Stimulated activated CD4-positive, alpha-beta T cell treated with anti-CD3 and anti-CD28 coated beads, Interleukin-15, amount 100 ng/mL, for 1 hour (primary cell): ENCODE measurements around the gene ZNF12.
"Not testable (repeated sequence)": the region's sequence is repeated elsewhere in the genome, so short reads cannot be mapped to it uniquely, and the experiment has no call there.

Experiments
- DNase-seq, 2 donors: peaks; one replicate each; pipeline ENCODE4 v3.0.0-alpha.2; 2020; ENCODE audit warnings: low read depth in 1 of 2, low spot score in 1 of 2

ZNF12 gene

DNA sequence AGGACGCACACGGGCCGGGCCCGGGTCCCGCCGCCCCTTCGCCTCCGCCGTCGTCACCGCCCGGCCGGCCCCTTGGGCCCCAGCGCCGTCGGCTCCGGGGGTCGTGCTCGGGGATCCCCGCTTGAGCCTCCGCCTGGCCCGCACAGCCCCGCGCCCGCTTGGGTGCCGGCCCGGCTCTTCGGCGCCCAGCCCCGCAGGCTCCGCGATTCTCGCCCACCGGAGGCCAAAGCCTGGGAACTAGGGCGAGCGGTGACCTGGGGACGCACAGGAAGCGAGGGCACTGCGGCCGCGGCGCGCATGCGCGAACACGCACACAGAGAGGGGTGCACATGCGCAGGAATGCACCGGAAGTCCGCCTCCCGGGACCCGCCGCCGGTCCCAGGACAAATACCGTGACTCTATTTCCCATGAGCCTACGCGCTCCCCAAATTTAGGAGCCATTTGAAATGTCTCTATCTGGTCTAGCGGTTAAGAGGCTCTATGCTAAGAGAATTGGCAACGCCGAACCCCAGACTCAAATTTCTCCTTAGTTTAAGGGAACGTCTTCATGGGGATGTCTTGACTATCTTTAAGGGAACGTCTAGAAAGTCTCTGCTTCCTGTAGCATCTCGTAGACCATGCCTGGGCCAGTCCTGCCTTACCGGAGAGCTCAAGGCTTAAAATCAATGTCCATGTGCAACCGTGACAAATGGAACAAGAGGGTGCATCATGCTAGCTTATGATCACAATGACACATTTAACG lies at the start of gene ZNF12:
ZNF12 (minus strand) TSS at position 282 of the 742 bp plus-strand sequence. CDS start 1,774 bp downstream, outside the sequence.
- peak; percentile 89 to 93 for DNase-seq

DNA sequence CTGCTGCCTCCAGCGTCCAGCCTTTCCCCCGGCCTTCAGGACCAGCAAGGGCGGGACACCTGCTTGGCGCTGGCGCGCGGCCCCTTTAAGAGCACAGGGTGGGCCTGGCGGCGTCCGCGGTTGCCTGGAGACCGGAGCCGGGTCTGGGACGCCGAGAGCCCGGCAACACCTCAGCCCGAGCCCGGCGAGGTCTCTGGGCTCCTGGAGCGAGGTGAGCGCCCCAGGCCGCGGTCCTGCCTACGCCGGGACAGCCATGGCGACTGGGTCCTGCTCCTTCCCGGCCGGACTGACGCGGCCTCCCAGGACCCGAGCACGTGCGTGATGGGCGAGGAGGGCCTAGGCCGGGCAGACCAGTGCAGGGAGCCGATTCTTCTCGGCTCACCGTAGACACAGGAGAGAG lies 47.2 kb upstream of the ZNF12 start, which contains the start of gene RSPH10B2:
RSPH10B2 (plus strand) TSS at position 140 of the 400 bp plus-strand sequence. CDS start 3,575 bp downstream, outside the sequence.
- not testable (repeated sequence) for DNase-seq

DNA sequence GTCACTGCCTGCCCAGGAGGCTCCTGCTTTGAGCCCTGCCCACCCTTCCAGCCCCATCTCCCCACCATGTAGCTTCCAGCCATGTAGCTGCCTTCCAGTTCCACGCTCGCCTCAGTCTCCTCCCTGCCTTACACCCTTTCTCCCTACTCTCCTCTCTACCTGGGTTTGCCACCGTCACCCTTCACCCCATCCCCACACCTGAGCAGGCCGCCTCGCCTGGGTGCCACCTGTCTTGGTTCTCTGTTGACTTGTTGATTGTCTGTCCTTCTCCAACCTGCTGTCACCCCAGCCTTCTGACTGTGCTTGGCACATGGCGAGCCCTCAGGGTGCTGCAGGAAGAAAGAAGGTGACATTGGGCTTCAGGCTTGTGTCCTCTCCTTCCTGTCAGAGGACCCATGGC lies 43.4 kb upstream of the ZNF12 start:
- DNase-seq = not testable (repeated sequence)

DNA sequence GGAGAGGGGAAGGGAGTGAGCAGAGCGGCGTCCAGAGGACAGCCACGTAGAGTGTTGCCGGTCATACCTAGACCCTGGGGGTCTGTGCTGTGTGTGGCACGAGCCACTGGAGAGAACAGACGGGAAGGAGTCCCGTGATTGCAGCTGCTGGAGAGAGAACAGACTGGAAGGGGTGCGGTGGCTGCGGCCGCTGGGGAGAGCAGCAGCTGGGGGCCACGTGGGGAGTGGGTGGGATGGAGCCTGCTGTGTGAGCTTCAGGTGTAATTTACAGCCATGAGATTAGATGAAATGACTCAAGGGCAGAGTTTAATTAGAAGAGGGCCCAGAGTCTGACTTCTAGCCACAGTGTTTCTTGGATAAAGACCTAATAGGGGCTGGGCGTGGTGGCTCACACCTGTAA lies 42.6 kb upstream of the ZNF12 start:
- DNase-seq = not testable (repeated sequence)

DNA sequence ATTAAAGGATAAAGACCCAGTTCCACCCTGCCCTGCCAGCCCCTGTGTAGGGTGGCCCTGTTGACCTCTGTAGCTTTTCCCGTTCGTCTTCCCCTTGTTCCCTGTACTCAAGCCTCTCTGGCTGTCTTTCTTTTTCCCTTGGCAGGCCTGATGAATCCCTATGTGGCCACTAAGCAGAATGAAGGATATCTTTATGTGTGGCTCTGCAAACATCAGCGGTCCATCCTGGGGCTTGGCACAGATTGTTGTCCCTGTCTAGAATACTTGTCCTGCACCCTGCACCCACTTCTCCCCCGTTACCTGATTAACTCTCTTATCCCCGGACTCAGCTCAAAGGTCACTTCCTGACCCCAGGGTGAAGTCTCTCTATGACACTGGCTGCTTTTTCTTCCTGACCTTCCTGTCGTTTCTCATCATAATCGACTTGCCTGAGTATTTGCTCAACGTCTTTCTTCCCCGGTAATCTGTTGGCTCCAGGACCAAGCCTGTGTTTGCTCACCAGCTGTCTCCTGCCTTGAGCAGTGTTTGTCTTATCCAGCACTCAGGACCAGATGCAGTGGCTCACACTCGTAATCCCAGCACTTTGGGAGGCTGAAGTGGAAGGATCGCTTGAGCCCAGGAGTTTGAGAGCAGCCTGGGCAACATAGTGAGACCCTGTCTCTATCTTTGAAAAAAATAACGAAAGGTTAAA lies 37.8 kb upstream of the ZNF12 start:
- not testable (repeated sequence) for DNase-seq

DNA sequence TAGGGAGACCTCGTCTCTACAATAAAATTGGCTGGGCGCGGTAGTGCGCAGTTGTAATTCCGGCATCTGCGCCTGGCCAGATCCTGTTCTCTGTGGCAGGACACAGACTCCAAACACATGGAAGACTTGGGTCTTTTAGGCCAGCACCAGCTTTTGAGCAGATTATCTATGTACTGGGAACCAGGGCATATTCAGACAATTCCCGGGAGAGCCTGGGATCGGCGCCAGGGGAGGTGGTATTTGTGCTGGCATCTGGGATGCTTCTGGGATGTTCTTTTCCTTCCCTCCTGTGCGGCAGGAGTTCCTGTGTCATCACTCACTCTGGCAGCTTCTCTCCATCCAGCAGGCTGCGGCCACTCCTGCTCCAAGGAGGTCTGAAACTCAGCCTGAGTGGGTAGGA lies 31.7 kb upstream of the ZNF12 start:
- not testable (repeated sequence) for DNase-seq

DNA sequence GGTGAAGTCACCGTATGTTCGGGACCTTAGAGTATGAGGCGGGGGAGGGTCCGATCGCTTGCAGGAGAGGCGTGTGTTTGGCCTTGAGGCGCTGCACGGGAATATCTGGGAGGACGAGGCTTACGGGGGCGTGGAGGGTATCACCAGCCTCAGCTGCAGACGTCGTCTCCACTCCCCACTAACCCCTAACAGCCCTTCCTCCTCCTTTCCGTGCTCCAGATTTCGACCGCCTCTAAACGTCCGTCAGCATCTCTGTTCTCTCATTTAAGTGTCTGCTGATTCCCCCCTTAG lies 23.5 kb upstream of the ZNF12 start:
- DNase-seq = no peak

DNA sequence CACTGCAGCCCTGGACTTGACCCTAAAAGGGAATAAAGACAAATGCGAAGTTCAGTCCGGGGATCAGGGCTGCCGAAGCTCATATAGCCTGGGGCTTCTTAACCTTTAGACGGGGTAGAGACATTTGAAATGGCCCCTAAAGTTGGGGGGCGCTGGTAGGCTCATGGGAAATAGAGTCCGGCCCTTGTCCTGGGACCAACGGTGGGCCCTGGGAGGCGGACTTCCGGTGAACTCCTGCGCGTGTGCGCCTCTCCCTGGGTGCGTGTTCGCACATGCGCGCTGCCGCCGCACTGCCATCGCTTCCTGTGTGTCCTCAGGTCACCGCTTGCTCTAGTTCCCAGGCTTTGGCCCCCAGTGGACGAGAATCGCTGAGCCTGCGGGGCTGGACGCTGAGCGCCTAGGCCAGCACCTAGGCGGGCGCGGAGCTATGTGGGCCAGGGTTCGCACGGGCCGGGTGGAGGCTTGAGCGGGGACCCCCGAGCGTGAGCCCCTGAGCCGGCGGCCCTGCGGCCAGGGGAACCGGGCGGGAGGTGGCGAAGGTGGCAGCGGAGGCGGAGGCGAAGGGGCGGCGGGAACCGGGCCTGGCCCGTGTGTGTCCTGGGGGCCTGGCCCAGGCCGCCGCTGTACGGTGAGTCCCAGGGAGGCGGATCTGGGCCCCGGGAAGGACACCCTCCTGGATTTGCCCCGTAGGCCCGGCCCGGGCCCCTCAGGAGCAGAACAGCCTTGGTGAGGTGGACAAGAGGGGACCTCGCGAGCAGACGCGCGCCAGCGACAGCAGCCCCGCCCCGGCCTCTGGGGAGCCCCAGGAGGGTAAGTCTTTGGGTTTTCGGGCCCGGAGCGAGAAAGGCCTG lies 23.0 kb upstream of the ZNF12 start:
- DNase-seq = peak; percentile 60 to 66

DNA sequence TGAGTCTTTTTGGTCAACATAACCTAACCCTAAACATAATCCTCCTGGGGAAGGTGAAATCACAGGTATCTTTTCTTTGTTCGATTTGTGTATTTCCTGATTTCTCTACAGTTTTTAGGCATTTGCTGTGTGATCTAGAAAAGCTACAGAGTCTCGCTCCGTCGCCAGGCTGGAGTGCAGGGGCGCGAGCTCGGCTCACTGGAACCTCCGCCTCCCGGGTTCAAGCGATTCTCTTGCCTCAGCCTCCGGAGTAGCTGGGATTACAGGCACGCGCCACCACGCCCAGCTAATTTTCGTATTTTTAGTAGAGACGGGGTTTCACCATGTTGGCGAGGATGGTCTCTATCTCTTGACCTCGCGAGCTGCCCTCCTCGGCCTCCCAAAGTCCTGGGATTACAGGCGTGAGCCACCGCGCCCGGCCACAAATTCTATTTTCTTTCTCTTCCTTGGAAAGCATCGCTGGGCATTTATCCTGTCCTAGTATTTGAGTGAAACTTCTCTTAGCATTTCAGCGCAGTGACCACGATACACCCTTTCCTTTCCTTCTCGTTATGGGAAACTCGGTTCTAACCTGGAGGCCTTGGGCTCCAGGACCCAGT lies 22.2 kb upstream of the ZNF12 start:
- not testable (repeated sequence) for DNase-seq

DNA sequence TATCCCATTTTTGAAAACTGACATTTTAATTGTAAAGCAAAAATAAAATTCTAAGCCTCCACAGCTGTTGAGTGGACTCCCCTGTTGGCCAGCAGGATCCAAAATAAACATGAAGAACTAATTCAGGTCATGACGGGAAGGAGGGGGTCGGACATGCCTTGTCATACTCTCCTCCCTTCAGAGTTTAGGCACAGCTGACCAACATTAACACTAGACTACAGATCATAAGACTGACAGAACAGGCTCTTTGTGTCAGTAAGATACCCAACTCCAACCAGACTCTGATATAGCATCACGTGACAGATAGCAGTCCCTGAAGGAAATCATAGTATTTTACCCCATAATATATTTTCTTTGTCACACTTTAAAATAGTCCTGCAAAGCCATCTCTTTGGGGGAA lies 20.9 kb upstream of the ZNF12 start:
- no peak for DNase-seq

DNA sequence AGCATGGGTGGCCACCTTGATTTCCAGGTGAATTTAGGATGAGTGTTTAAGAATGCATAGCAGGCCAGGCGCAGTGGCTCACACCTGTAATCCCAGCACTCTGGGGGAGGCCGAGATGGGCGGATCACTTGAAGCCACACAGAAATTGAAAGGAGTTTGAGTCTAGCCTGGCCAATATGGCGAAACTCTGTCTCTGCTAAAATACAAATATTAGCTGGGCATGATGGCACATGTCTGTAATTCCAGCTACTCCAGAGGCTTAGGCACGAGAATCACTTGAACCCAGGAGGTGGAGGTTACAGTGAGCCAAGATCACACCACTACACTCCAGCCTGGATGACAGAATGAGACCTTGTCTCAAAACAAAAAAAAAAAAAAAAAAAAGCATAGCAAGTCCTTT lies 19.6 kb upstream of the ZNF12 start:
- DNase-seq = not testable (repeated sequence)

DNA sequence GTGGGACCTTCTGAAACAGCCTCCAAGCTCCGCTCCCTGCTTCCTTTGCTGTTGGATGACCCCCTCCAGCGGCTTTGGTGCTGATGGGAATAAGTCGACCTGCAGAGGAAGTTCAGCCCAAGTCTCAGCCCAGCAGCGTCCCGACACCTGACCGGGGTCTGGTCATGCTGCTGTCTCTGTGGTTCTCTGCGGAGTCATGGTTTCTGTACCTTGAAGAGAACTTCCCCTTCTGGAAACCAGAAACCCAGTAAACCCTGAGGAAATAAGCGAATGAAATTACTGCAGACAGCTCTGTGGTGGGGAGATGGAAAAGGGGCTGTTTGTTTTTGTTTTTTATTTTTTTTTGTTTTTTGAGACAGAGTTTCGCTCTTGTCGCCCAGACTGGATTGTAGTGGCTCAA lies 18.3 kb upstream of the ZNF12 start:
- no peak for DNase-seq

DNA sequence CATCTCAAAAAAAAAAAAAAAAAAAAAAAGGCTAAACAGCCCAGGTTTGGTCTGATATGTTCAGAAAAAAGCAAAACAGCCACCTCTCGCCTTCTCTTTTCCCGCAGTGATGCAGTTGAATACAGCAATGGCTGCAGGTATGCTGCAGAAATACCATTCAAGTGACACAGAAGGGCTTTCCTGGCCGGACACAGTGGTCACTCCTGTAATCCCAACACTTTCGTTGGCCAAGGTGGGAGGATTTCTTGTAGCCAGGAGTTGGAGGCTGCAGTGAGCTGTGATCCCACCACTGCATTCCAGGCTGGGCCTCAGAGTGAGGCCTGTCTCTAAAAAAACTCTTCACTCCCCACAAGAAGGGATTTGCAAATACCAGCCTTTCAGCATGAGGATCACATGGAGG lies 17.6 kb upstream of the ZNF12 start:
- not testable (repeated sequence) for DNase-seq

DNA sequence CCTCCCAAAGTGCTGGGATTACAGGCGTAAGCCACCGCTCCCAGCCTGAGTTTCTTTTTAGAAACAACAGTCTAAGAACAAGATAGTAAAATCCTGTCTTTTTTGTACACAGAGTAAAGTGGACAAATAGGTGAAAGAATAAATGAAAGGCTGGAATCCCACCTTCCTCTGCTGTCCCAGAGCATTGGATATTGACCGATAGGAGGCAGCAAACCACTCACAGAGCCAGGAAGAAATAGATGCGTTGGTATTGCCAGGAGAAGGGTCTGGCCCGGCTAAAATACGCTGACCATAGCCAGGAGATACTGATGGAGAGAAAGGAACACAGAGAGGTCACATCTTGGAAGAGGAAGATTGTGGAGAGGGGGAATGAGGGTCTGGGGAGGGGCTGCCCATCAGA lies 11.4 kb upstream of the ZNF12 start:
- no peak for DNase-seq

DNA sequence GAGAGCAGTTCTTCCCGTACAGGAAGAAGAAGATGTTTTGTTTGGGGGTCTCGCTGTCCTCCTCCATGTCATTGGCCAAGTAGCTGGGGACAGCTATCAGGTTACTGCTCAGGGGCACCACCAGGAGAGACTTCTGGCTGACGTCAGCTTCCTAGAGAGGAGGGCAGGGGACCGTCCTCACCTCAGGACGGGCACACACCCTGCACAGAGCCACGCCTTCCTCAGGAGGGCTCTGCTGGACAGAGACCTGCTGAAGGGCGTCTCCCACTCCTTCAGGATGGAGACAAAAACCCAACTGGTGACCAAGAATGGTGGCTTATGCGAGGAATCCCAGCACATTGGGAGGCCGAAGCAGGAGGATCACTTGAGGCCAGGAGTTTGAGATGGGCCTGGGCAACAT lies 9.2 kb upstream of the ZNF12 start:
- not testable (repeated sequence) for DNase-seq

DNA sequence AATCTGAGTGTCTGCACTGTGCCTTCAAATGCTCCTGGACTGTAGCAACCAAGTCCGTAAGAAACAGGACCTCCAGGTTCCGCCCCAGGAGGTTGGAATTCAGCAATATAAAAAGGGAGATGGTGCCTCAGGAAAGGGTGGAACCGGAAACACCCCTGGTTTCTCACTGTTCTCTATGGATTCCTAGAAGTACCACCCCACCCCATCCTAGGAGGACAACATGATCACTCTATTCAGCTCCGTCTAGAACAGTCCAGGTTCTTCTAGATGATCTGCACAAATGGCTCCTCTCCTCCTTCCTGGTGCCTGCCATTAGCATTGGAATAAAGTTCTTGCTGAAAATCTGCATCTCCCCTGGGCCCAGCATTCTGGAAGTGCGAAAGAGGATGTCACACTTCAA lies 7.6 kb upstream of the ZNF12 start:
- DNase-seq = no peak

DNA sequence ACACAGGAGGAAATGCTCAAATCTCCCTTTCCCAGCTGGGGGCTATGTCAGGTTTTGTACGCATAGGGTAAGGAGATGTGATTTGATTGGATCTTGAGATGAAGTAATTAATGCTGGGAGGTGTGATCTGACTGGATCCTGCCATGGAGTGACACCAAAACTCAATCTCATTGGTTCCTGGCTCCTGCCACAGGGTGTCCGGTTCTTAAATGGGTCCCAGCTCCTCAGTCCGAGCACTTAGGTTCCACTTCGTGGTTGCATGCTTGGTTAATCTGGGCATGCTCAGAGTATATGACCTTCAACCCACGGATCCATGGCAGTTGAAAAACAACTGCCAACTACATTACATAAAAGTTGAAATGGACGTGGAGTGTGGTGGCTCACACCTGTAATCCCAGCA lies 3.1 kb upstream of the ZNF12 start:
- DNase-seq = no peak

DNA sequence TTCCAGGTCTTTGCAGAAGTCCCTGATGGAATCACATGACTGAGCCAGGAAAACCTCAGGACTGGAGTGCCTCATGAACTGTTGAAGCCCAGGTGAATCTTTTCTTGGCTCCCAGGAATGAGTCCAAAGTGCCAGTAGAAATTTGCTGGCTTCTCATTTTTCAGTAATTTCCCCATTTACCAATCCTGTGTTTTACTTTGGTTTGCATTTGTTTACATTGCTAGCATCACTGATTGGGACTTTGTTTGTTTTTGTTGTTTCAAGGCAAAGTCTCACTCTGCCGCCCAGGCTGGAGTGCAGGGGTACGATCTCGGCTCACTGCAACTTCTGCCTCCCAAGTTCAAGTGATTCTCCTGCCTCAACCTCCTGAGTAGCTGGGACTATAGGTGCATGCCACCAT lies 1.6 kb upstream of the ZNF12 start:
- DNase-seq = no peak

DNA sequence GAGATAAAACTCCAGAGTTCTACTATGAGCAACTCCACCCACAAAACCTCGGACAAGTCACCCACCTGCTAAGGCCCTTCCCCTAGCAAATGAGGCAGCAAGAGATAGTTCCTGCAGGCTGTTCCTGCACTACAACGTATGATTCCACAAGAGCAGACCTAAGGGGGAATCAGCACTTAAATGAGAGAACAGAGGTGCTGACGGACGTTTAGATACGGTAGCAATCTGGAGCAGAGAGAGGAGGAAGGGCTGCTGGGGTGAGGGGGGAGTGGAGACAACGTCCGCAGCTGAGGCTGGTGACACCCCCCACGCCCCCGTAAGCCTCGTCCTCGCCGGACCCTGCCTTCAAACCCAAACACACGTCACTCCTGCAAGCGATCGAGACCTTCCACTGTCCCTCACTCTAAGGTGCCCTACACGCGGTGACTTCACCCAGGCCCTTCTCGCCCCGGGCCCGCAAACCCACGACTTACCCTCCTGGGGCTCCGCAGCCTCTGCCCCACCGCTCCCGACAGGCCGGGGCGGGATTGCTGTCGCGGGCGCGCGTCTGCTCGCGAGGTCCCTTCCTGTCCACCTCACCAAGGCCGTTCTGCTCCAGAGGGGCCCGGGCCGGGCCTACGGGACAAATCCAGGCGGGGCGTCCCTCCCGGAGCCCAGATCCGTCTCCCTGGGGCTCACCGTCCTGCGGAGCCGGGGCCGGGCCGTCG lies 635 bp downstream of the ZNF12 start:
- peak; percentile 5 to 6 for DNase-seq

DNA sequence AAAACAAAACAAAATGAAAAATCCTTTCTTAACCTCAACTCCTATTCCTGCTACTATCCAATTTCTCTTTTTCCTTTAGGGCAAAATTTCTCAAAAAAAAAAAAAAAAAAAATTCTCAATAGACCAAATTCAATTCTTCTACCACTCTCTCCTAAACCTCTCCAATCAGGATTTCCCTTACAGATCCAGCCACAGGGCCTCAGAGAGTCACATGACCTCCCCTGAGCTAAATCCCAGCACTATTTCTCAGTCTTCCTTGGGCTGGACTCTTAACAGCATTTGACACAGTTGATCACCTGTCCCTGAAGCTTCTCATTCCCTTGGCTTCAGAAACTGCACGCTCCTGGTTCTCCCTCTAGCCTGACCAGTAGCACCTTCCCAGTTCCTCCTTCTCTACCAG lies 4.9 kb downstream of the ZNF12 start:
- DNase-seq = no peak

DNA sequence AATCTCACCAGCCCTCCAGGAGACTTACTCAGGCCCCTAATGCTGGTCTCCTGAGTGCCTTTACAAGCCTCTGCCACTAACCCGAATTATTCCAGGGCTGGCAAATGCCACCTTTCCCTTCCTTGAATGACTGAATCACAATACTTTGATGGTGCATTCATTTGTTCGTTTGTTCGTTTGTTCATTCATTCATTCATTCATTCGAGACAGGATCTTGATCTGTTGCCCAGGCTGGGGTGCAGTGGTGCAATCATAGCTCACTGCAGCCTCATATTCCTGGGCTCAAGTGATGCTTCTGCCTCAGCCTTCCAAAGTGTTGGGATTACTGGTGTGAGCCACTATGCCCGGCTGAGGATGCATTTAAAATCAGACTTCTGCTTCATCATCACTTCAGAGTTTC lies 6.0 kb downstream of the ZNF12 start:
- no peak for DNase-seq
